HG02943 (cell line): ENCODE measurements around the gene TRIP11.
"Not testable (repeated sequence)": the region's sequence is repeated elsewhere in the genome, so short reads cannot be mapped to it uniquely, and the experiment has no call there.

Experiments used
- ATAC-seq: cut with Tn5 transposase; IDR thresholded peaks from one replicate; pipeline ENCODE4 v1.9.1; 2021; ENCODE audit warnings: mild to moderate bottlenecking, low read depth, moderate library complexity; ENCODE audit not compliant: unreplicated experiment

The TRIP11 gene

DNA sequence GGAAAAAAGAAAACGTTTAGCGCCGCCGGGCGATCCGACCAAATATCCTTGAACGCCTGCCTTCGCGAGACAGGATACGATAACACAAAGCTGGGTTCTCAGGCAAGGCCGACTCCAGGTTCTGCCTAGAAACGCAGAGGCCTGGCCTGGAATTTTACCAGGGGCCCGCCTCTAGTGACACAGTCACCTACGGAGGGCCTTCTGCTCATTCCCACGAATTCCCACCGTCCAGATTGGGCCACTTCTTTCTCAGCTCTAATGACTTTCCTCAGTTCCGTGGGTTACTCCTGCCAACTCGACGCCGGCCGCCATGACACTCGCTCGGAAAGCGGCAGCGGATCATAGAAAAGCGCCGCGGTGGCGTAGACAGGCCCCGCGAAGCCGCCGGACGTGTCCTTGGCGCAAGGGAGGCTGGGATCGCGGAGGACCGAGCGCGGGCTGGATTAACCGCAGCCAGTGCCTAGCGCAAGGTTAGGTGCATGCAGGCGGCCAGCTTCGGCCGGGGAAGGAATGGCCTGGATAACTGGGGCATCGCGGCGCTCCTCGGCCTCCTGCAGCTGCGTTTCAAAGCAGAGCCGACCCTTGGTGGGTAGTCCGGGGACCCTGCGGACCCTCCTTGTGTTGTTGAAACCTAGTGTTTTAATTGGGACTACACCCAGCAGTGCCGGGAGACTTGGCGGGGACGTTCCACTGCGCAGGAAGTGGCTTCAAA lies at the start of gene TRIP11:
Gene TRIP11 (minus strand): TSS at position 341 of the 712 bp plus-strand sequence. CDS start 374 bp downstream, outside the sequence.
- ATAC-seq: peak; percentile 94

DNA sequence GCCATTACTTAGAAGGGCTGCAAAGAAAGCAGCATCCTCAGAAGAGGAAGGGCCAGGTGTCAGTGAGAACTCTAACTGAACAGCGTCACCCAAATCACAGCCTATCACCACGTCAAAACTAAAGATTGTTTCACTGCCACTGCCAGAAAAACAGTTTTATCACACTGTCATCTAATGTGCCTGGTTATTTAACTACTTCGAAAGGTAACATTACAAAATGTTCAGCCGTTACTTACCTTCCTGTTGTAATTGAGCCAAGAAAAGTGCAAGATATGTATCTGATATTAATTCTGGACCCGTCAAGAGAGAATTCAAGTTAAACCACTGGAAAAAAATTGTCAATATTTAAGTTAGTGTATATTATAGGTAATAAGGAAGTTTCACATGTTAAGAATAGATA lies 48.6 kb upstream of the TRIP11 start:
- ATAC-seq: no peak

GRCh38 chr14:92074555-92074954 lies 34.7 kb upstream of the TRIP11 start:
- ATAC-seq: no peak

DNA sequence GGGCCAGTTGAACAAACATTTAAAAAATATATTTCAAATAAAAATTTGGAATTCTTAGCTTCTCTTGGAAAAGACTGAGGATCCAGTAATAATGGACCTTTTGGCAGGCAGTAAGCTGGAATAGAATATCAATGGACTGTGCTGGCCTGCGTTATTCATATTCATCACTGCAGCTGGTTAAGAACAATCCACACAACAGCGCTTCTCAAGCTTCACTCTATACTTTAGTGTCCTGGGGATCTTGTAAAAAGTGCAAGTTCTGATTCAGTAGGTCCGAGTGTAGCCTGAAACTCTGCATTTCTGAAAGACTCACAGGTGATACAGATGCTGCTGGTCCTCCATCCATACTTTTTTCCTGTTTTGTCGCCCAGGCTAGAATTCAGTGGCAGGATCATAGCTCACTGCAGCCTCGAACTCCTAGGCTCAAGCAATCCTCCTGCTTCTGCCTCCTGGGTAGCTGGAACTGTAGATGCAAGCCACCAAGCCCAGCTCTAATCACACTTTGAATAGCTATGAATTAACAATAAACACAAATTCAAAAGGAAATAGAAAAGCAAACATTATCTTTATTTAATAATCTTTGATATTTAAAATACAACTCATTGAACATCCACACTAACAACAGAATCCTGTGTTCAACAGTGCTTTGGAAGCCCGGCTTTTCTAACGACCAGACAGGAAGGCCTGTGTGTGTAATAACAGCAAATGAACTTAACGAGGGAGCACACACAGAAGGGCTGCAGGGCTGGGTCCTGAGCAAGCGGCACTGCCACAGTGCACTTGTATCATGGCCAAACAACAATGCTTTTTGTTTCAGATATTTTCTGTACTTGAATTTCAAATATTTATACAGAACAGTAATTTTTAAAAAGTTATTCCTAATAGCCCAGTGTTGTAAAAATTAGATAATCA lies 18.4 kb upstream of the TRIP11 start:
- no peak for ATAC-seq

GRCh38 chr14:92049781-92050180 lies 9.9 kb upstream of the TRIP11 start:
- no peak for ATAC-seq

GRCh38 chr14:92049221-92049620 lies 9.4 kb upstream of the TRIP11 start:
- not testable (repeated sequence) for ATAC-seq

DNA sequence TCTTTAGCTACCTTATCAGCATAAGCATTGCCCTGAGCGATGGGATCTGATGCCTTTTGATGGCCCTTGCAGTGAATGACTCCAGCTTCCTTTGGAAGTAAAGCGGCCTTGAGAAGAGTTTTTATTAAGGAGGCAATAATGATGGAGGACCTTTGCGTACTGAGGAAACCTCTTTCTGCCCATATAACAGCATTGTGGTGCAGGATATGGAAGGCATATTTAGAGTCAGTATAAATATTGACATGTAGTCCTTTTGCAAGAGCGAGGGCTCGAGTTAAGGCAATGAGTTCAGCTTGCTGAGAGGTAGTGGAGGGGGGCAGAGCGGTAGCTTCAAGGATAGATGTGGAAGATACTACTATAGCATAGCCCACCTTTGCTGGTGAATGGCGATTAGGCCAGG lies 6.0 kb upstream of the TRIP11 start:
- not testable (repeated sequence) for ATAC-seq

DNA sequence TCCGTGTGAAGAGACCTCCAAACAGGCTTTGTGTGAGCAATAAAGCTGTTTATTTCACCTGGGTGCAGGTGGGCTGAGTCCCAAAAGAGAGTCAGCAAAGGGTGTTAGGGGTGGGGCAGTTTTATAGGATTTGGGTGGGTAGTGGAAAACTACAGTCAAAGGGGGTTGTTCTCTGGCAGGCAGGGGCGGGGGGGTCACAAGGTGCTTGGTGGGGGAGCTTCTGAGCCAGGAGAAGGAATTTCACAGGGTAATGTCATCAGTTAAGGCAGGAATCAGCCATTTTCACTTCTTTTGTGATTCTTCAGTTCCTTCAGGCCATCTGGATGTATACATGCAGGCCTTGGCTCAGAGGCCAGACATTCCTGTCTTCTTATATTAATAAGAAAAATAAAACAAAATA lies 1.9 kb upstream of the TRIP11 start:
- ATAC-seq: not testable (repeated sequence)

- ATAC-seq: no peak
Measured at GRCh38 chr14:92041203-92041602, 1.3 kb upstream of the TRIP11 start.

- no peak for ATAC-seq
Measured at GRCh38 chr14:92040431-92041051, 682 bp upstream of the TRIP11 start.

DNA sequence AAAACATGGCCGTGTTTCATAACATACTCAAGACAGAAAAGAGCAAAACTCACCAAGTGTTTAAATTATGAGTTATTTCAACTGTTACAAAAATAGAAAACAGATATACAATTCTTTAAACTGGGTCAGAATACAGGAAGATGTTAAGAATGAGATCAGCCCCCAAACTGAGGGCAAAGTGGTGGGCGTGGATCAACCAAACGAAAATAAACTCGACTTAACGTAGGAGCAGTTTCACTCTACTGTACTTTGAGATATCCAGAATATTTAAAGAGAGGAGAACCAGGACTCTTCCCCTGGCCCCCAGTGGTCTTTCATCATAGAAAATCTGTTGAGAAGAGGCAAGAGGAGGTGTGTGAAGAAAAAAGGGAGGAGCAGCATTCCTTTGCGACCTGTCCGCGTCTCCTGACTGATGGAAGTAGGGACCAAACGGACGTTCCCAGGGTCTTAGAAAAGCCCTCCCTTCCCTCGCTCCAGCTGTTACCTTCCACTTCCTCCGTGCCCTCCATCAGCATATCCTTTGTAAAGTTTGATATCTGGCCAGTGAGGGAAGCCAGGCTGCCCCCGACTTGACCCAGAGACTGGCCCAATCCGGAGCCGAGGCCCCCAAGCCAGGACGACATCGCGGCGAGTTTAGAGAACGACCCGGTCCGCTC lies 668 bp downstream of the TRIP11 start:
- peak; percentile 26 for ATAC-seq

GRCh38 chr14:92037989-92038388 lies 1.9 kb downstream of the TRIP11 start:
- ATAC-seq: no peak

- ATAC-seq: no peak
Measured at GRCh38 chr14:92035890-92036289, 4.0 kb downstream of the TRIP11 start.

DNA sequence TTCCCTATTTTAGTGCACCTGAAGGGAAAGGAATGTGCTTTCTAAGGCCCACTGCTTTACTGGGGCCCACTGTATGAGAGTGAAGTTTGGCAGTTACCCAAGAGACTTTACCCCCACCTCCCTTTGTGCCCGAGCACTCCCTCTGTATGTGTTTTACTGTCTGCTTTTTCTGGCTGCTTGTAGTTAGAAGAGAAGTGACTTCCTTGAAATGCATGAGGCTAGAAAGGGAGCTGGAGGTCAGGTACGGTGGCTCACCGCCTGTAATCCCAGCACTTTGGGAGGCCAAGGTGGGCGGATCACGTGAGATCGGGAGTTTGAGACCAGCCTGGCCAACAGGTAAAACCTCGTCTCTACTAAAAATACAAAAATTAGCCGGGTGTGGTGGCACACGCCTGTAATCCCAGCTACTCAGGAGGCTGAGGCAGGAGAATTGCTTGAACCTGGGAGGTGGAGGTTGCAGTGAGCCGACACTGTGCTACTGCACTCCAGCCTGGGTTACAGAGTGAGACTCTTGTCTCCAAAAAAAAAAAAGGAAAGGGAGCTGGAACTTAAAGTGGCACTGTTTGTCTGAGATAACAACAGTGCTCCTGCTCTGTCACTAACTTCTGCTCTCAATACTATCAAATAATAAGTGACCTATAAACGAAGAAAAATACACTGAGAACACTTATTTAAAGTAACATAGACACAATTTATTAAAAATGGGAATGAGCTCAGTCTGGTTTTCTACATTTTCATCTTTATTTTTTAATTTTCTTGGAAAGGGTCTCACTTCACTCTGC lies 5.8 kb downstream of the TRIP11 start:
- no peak for ATAC-seq

GRCh38 chr14:92033433-92033832 lies 6.4 kb downstream of the TRIP11 start:
- no peak for ATAC-seq

GRCh38 chr14:92026548-92027190 lies 13.2 kb downstream of the TRIP11 start:
- no peak for ATAC-seq

GRCh38 chr14:92022036-92022435 lies 17.8 kb downstream of the TRIP11 start:
- ATAC-seq: no peak

DNA sequence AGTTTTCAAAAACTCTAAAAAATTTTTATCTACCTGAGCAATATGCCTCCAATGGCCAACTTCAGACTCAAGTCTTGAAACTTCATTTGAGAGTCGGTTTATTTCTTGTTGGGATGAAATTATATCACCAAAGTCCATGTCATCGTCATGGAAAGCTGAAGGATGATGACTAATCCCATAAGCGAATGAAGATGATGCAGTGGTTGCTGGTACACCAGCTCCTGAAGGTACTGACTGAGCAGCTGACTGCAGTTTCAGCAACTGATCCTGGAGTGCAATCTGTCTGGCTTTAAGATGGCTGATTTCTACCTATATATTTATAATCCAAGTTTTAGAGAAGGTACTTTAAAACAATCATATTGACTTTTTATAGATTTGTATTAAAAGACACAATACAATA lies 18.3 kb downstream of the TRIP11 start:
- no peak for ATAC-seq

DNA sequence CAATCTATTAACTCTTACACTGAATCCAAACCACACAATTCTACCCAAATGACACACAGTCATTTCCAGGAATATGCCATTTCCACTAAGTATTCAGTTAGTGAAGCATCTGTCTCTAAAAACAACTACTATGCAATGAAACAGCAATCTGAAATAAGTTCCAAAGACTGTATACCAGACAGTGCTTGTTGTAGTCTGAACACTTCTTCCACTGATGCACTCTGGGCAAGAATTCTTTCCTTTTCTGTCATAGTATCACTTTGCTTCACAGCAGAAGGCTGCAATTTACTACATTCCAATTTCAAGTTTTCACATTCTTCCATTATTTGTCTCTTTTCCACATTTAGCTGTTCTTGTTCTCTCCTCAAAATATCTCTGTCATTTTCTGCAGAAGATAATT lies 25.8 kb downstream of the TRIP11 start:
- no peak for ATAC-seq
